ENCODE measurements around the gene TRIO.
"Not testable (repeated sequence)": the region's sequence is repeated elsewhere in the genome, so short reads cannot be mapped to it uniquely, and the experiment has no call there.

TRIO gene

GRCh38 chr5:14189680-14190079 lies 46.5 kb downstream of the TRIO start:
- no peak for DNase-seq

DNA sequence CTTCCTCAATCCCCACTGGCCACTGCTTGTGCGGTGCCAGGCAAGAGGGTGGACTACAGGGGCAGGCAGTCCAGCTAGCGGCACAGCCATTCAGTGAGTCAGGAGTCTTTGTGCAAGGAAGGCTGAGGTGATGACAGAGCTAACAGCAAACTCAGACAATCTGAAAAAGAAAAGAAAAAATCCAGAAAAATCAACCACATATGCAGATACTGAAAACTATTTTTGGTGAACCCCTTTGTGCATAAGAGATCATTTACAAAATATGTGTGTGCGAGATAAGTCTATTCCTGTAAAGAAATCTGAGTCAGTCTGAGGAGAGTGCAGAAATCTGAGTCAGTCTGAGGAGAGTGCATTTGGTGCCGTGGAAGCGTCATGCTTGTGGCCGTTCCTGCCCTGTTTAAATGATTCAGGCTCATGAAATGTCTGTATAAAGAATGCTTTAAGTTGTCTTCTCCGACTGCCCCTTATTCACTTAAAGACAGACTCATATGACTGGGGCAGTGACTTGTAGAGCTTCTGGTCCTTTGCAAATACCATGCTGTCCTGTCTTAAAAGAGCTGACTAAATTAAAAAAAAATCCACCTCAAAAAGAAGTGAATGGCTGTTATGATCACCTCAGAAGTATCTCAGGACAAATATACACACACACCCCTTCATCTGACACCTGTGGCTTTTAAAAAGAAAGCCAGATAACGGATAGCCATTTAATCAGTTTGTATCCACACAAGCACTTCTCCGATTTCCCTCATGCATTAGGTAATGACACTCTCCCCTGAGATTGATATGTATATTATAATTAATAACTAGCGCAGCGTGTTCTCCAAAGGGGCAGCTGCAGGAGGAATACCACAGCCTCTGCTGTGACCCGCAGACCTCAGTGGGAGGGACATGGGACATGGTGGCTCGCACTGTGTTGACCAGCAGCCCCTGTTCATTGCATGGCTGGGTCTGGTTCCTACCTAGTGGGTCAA lies 47.3 kb downstream of the TRIO start:
- DNase-seq = no peak

- no peak for DNase-seq
These were observed 48.2 kb downstream of the TRIO start for GRCh38 chr5:14191325-14191724.

GRCh38 chr5:14193496-14193895 lies 50.4 kb downstream of the TRIO start:
- no peak for DNase-seq

GRCh38 chr5:14195588-14195987 lies 52.4 kb downstream of the TRIO start:
- DNase-seq = no peak

DNA sequence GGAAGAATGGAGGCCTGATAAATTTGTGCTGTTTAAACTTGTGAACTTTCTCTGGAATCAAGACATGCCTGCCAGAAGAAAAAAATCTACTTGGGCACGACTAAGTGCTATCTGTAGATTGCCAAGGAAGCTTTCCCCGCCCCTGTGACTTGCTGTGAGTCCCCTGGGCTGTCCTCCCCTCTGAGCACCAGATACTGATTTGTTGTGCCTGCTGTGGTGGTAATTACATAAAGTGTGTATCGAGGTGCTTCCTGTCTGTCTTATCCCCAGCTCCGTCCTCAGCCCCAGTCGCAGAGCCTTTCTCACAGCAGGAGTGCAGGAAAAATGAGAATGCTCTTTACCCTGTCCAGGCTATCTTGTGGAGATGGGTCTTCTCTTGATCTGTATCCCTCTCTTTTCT lies 53.9 kb downstream of the TRIO start:
- DNase-seq = no peak

DNA sequence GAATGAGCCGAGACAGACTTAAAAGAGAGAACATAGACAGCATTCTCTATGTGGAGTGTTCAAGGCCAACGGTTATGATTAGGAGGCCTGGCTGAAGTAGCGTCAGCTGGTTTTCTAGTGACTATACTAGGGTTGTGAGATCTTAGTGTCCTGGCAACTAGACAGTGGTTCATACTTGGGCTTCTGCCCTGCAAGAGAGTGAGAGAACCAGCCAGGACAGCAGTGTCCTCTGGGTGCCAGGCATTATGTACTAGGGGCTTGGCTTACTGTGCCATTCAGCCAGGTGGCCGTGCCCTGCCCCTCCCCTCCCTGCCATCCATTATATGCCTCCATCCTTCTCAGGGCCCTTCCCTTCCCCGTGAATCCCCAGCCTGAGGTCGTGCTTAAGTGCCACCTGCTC lies 56.8 kb downstream of the TRIO start:
- DNase-seq = no peak

GRCh38 chr5:14200312-14200990 lies 57.3 kb downstream of the TRIO start:
- no peak for DNase-seq

- DNase-seq = no peak
These were observed 58.3 kb downstream of the TRIO start for GRCh38 chr5:14201325-14202045.

GRCh38 chr5:14202462-14202861 lies 59.3 kb downstream of the TRIO start:
- DNase-seq = no peak

GRCh38 chr5:14204011-14204670 lies 61.0 kb downstream of the TRIO start:
- DNase-seq = no peak

GRCh38 chr5:14204785-14205321 lies 61.7 kb downstream of the TRIO start:
- no peak for DNase-seq

DNA sequence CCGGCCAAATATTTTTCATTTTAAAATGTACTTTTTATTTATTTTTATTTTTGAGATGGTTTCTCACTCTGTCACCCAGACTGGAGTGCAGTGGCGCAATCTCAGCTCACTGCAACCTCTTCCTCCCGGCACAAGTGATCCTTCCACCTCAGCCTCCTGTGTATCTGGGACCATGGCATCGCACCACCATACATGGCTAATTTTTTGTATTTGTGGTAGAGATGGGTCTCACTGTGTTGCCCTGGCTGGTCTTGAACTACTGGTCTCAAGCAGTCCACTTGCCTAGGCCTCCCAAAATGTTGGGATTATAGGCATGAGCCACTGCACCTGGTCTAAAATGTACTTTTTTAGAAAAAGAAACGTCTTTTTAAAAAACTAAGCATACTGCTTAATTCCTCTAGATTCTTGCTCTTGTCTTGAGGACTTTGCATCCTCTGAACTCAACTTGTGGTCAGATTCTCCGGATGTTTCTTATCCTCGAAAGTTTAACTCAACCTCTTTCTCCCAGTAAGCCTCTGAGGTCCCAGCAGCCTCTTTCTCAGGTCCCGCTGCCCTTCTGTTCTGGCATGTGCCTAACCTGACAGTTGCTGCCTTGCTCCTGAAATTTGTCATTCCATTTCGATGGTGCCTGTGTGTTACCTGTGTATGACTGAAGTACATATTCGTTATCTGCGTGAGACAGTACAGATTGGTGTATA lies 63.0 kb downstream of the TRIO start:
- DNase-seq = no peak

GRCh38 chr5:14207428-14207827 lies 64.3 kb downstream of the TRIO start:
- DNase-seq = not testable (repeated sequence)

GRCh38 chr5:14208071-14209021 lies 65.2 kb downstream of the TRIO start:
- DNase-seq = no peak

- no peak for DNase-seq
These were observed 66.2 kb downstream of the TRIO start for GRCh38 chr5:14209222-14209822.

GRCh38 chr5:14209836-14210235 lies 66.7 kb downstream of the TRIO start:
- DNase-seq = no peak

DNA sequence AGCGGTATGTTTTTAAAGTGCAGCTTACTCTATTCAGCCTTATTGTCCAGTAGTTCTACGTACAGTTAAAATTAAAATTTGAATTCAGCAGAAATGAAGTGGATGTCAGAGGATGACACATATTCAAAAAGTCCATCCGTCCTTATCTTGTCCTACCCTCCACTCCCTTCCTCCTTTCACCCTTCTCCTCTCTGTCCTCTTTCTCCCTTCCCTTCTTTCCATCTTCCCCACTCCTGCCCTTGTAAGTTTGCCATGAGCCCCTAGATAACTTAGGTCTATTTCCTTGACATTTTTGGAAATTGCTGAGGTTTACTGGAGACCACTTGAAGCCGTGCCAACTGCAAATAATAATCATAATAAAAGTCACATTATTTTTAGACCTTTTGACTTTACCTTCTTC lies 67.6 kb downstream of the TRIO start:
- no peak for DNase-seq

DNA sequence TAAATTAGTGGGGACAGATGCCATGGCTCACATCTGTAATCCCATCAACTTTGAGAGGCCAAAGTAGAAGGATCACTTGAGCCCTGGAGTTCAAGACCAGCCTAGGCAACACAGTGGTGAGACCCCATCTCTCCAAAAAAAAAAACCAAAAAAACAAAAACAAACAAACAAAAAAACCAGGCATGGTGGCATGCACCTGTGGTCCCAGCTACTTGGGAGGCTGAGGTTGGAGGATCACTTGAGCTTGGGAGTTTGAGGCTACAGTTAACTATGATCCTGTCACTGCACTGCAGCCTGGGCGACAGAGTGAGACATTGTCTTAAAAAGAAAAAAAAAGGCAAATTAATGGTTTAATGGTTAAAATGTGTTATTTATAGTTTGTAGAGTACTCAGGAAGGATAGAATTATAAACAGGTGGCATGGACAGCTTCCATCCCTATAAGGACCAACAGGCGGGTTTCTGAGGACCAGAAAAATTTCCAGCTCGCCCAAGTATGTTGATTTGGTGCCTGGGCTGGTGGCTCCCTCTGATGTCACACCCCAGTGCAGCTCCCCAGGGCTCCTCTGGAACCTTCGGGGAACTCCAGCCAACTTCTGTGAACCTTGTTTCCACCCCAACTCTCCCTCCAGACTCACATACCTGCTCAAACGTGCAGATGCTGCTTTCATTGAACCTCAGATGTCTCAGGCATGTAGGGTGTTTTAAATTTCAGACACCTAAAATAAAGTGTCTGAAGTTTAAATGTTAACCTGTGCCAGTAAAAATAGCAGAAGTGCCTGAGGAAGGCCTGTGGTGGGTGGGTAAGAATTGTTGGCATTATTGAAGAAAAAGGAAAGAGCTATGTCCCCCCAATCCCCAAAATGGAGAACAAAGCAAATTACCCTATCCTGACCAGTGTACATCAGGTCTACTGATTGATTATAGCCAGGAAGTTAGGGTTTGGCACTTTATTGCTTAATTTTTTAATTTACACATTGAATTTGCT lies 69.0 kb downstream of the TRIO start:
- DNase-seq = no peak

All from activated CD8-positive, alpha-beta memory T cell treated with anti-CD3 and anti-CD28 coated beads, Interleukin-2, amount 50 U/mL, for 4 hours (primary cell).